Gastrocnemius medialis (tissue), 4 donors: Measurements from ENCODE around the gene AHRR.

Source experiments
- POLR2A ChIP-seq, 2 donors: fragments of 450-650 bp; IDR thresholded peaks; one replicate each; pipeline ENCODE4 v1.6.1; 2017; ENCODE audit warnings: antibody characterized with exemption in 2 of 2, mild to moderate bottlenecking in 2 of 2, moderate library complexity in 2 of 2
- TF ChIP-seq, protein P1 (sequence below), 5 experiments: fragments of 450-650 bp in 3 of 5; fragments of 200-600 bp in 2 of 5; sonication (generic) in 2 of 5; IDR thresholded peaks in 4 of 5; conservative IDR thresholded peaks in 1 of 5; 1 replicate in 4 of 5; 2 replicates in 1 of 5; pipeline ENCODE4 v1.5.1; 2016 to 2019; ENCODE audit warnings: antibody characterized with exemption in 5 of 5, mild to moderate bottlenecking in 3 of 5, moderate library complexity in 3 of 5

DNA sequence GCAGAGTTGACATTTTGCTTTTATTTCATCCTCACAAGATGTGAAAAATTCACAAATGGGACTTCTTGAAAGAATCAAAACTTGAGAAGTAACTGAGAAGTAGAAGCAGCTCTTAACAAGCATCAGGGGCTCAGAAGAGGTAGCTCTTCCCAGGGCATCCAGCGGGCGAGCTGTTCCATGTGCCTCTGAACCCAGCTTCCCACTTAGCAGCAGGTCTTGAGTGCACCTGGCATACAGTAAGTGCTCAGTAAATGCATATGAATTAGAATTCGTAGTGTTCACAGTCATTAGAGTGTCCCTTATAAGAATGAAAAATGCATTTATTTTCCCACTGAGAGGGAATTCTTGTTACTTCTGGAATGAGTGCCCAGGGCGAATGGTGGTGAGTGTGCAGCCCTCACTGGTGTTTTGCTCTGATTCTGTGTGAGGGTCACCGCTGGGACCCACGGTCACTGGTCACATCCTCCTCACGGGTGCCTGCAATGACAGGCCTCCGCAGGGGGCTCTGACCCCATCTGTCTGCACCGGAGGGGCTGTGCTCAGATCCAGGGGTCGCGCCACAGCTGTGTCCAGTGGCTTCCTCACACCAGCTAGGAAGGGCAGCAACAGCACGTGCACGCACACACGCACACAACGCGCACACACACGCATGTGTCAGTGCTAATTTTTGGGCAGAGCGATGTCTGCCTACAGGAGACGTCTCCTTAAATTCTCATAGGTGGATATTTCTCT is 148.4 kb downstream of the AHRR start:
- TF ChIP-seq, protein P1, sequence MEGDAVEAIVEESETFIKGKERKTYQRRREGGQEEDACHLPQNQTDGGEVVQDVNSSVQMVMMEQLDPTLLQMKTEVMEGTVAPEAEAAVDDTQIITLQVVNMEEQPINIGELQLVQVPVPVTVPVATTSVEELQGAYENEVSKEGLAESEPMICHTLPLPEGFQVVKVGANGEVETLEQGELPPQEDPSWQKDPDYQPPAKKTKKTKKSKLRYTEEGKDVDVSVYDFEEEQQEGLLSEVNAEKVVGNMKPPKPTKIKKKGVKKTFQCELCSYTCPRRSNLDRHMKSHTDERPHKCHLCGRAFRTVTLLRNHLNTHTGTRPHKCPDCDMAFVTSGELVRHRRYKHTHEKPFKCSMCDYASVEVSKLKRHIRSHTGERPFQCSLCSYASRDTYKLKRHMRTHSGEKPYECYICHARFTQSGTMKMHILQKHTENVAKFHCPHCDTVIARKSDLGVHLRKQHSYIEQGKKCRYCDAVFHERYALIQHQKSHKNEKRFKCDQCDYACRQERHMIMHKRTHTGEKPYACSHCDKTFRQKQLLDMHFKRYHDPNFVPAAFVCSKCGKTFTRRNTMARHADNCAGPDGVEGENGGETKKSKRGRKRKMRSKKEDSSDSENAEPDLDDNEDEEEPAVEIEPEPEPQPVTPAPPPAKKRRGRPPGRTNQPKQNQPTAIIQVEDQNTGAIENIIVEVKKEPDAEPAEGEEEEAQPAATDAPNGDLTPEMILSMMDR (IDR thresholded peaks at IDR 0.05 in 4 of 5, conservative IDR thresholded peaks at IDR 0.05 in 1 of 5), result no peak
- no peak for TF ChIP-seq POLR2A (IDR thresholded peaks at IDR 0.05)
